Endothelial cell of umbilical vein (primary cell): ENCODE results near the gene DBX1. TPM values are rescaled to one million over a fixed set of nuclear protein-coding genes. Genes with fewer than 3 reads are reported as not detected.

ENCODE experiments used
- BruUV-seq: library from RNA; stranded (reverse); fragments of 400-500 nt; replicated peaks from 2 replicates; lab custom pipeline; 2021; lab: Mats Ljungman, UMichigan
- CTCF ChIA-PET: fragments of 300-600, 350-600 bp; sonication (Branson Sonifier 250); formaldehyde crosslinking; loops from one replicate; lab custom pipeline; 2021; ENCODE audit warnings: antibody characterized with exemption, inconsistent platforms; lab: Charles Lee
- POLR2A ChIA-PET: fragments of 300-600, 350-600 bp; sonication (Branson Sonifier 250); formaldehyde crosslinking; loops from one replicate; lab custom pipeline; 2021; ENCODE audit warnings: antibody characterized with exemption, inconsistent platforms; lab: Charles Lee
- DNase-seq: peaks from one replicate; pipeline ENCODE4 v3.0.0-alpha.2; 2011; ENCODE audit warnings: low read depth, low spot score
- FAIRE-seq: peaks from 2 replicates; lab custom pipeline; 2011; peaks lifted over from hg19 to GRCh38; lab: Jason Lieb, UNC
- H2AFZ ChIP-seq: 2 replicates; pipeline ENCODE4 v1.6.0; 2012; ENCODE audit warnings: low read depth, low read length, control low read depth, inconsistent platforms
- H3K27ac ChIP-seq: 2 replicates; pipeline ENCODE4 v1.5.1; 2011; ENCODE audit warnings: low read depth, mild to moderate bottlenecking, control low read depth, low read length, moderate library complexity; ENCODE audit not compliant: insufficient read depth
- H3K27me3 ChIP-seq, 2 experiments: 2 replicates each; pipeline versions ENCODE4 v1.6.0 to v1.6.1; 2011; ENCODE audit warnings: low read length in 2 of 2, mixed read lengths in 1 of 2; ENCODE audit not compliant: control insufficient read depth in 2 of 2, insufficient read depth in 2 of 2
- H3K36me3 ChIP-seq, 2 experiments: 2 replicates in 1 of 2; 3 replicates in 1 of 2; pipeline ENCODE4 v1.5.1; 2011; ENCODE audit warnings: low read length in 2 of 2, mild to moderate bottlenecking in 1 of 2, moderate library complexity in 1 of 2; ENCODE audit not compliant: control insufficient read depth in 2 of 2, insufficient read depth in 2 of 2; ENCODE audit errors: extremely low read depth in 1 of 2
- H3K4me1 ChIP-seq: 3 replicates; pipeline ENCODE4 v1.5.1; 2011; ENCODE audit warnings: mild to moderate bottlenecking, low read length; ENCODE audit not compliant: control insufficient read depth, insufficient read depth; ENCODE audit errors: extremely low read depth
- H3K4me2 ChIP-seq: 2 replicates; pipeline ENCODE4 v1.6.1; 2011; ENCODE audit warnings: low read length, control low read depth, mixed read lengths; ENCODE audit not compliant: insufficient read depth
- H3K4me3 ChIP-seq, 3 experiments: fragments of 200-600 bp in 1 of 3; sonication (generic), shearing (Covaris generic) in 1 of 3; replicated peaks in 1 of 3; 2 replicates each; pipeline ENCODE4 v1.5.1; 2011 to 2016; ENCODE audit warnings: control low read depth in 3 of 3, low read length in 3 of 3, mild to moderate bottlenecking in 2 of 3, inconsistent platforms in 1 of 3, low read depth in 1 of 3, moderate library complexity in 1 of 3; ENCODE audit not compliant: insufficient read depth in 1 of 3
- H3K79me2 ChIP-seq: 2 replicates; pipeline ENCODE4 v1.6.0; 2012; ENCODE audit warnings: low read length, inconsistent platforms; ENCODE audit not compliant: control insufficient read depth, insufficient read depth
- H3K9ac ChIP-seq: replicated peaks from 2 replicates; pipeline ENCODE3; 2011; ENCODE audit warnings: low read length, control low read depth; ENCODE audit not compliant: insufficient read depth; ENCODE audit errors: extremely low read depth
- H3K9me1 ChIP-seq: replicated peaks from 3 replicates; pipeline ENCODE4 v1.6.0; 2011; ENCODE audit warnings: mild to moderate bottlenecking, low read length; ENCODE audit not compliant: control insufficient read depth, insufficient read depth; ENCODE audit errors: extremely low read depth
- H3K9me3 ChIP-seq: replicated peaks from 2 replicates; pipeline ENCODE4 v1.5.1; 2012; ENCODE audit warnings: low read length, inconsistent platforms; ENCODE audit not compliant: control insufficient read depth, insufficient read depth
- H4K20me1 ChIP-seq: replicated peaks from 2 replicates; pipeline ENCODE3; 2011; ENCODE audit warnings: mild to moderate bottlenecking, low read length; ENCODE audit not compliant: control insufficient read depth, insufficient read depth; ENCODE audit errors: extremely low read depth
- EZH2 ChIP-seq: IDR thresholded peaks from 2 replicates; pipeline ENCODE4 v1.6.1; 2012; ENCODE audit warnings: borderline replicate concordance, low read depth, mild to moderate bottlenecking, moderate library complexity, low read length, inconsistent platforms; ENCODE audit not compliant: severe bottlenecking
- FOS ChIP-seq: IDR thresholded peaks from 2 replicates; pipeline ENCODE4 v1.6.1; 2011; ENCODE audit warnings: mild to moderate bottlenecking, low read length, moderate library complexity, borderline replicate concordance; ENCODE audit not compliant: insufficient read depth
- GATA2 ChIP-seq: IDR thresholded peaks from 2 replicates; pipeline ENCODE4 v1.7.0; 2011; ENCODE audit warnings: low read depth, mild to moderate bottlenecking, moderate library complexity, mixed read lengths, low read length; ENCODE audit not compliant: insufficient read length, insufficient read depth
- JUN ChIP-seq: IDR thresholded peaks from 2 replicates; pipeline ENCODE4 v1.6.1; 2011; ENCODE audit warnings: borderline replicate concordance, low read depth; ENCODE audit not compliant: insufficient read length, insufficient read depth
- MYC ChIP-seq: IDR thresholded peaks from one replicate; pipeline ENCODE4 v1.6.1; 2011; ENCODE audit warnings: mild to moderate bottlenecking, low read depth, low read length
- POLR2A ChIP-seq: IDR thresholded peaks from 2 replicates; pipeline ENCODE4 v1.6.1; 2012; ENCODE audit warnings: low read depth, mild to moderate bottlenecking, control low read depth, low read length
- POLR2AphosphoS5 ChIP-seq: IDR thresholded peaks from 2 replicates; pipeline ENCODE4 v1.6.1; 2012; ENCODE audit warnings: low read depth, mild to moderate bottlenecking, control low read depth, low read length, moderate library complexity; ENCODE audit not compliant: insufficient read depth
- dilution Hi-C: fragments of 300-500 bp; cut with MboI; formaldehyde crosslinking; loops from one replicate; pipeline ENCODE4 v1.15.0; 2019; ENCODE audit warnings: low sequenced_read_pairs; ENCODE audit not compliant: extremely low pct_ligation_motif_present
- intact Hi-C: fragments of 100-400 bp; cut with micrococcal nuclease; formaldehyde crosslinking; loops from one replicate; pipeline ENCODE4 v1.10.0; 2022
- polyA plus RNA-seq, 4 experiments: library from polyadenylated mRNA; depleted of rRNA in 3 of 4; stranded (reverse) in 3 of 4; unstranded in 1 of 4; fragments of >200 nt; gene quantifications; 2 replicates each; pipeline versions ENCODE4 v1.2.1 to v1.2.3, GENCODE V29; 2011 to 2012; ENCODE audit warnings: missing spikeins in 1 of 4
- total RNA-seq: library from RNA; stranded (reverse); gene quantifications from 2 replicates; pipeline ENCODE4 v1.2.3, GENCODE V29; 2021
- TF ChIP-seq, protein P1 (sequence below), 2 donors: IDR thresholded peaks; 1 replicate in 1 of 2; 2 replicates in 1 of 2; pipeline ENCODE4 v1.5.1; 2011; ENCODE audit warnings: low read length in 2 of 2, mild to moderate bottlenecking in 2 of 2, moderate library complexity in 2 of 2, control low read depth in 1 of 2, inconsistent platforms in 1 of 2, low read depth in 1 of 2; ENCODE audit not compliant: insufficient read depth in 1 of 2; ENCODE audit errors: extremely low read depth in 1 of 2
- TF ChIP-seq, protein P2 (sequence below): IDR thresholded peaks from 2 replicates; pipeline ENCODE4 v1.6.1; 2011; ENCODE audit not compliant: insufficient read depth, insufficient read length

DBX1 gene
- total and polyA plus RNA-seq, 2 donors (not counting 3 experiments of a cell fraction or from before 2014, with no cell fraction given), result not detected

DNA sequence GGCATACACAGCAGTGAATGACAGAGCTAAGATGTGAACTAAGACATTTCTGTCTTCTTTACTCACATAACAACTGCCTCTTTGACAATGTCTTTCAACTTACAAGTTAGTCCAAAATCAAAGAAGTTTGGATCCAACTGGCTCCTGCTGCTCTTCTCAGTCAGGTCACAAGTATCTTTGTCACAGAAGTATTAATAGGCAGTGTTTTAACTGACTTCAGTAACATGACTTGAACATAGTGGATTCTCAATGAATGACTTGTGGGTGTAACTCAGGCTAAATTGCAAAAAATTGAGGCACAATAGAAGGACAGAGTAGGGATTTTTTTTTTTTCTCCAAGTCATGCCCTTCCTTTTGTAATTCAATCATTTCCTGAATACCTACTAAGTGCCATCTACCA, 22.6 kb downstream of the DBX1 start:
- TF ChIP-seq POLR2A (no peak), MYC (no peak), POLR2AphosphoS5 (no peak), JUN (no peak), EZH2 (no peak), FOS (no peak), GATA2 (no peak)
- TF ChIP-seq, protein P1, sequence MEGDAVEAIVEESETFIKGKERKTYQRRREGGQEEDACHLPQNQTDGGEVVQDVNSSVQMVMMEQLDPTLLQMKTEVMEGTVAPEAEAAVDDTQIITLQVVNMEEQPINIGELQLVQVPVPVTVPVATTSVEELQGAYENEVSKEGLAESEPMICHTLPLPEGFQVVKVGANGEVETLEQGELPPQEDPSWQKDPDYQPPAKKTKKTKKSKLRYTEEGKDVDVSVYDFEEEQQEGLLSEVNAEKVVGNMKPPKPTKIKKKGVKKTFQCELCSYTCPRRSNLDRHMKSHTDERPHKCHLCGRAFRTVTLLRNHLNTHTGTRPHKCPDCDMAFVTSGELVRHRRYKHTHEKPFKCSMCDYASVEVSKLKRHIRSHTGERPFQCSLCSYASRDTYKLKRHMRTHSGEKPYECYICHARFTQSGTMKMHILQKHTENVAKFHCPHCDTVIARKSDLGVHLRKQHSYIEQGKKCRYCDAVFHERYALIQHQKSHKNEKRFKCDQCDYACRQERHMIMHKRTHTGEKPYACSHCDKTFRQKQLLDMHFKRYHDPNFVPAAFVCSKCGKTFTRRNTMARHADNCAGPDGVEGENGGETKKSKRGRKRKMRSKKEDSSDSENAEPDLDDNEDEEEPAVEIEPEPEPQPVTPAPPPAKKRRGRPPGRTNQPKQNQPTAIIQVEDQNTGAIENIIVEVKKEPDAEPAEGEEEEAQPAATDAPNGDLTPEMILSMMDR (IDR thresholded peaks at IDR 0.05; ENCODE audit: extremely low read depth in 1 of 2, insufficient read depth in 1 of 2, low read depth in 1 of 2, low read length in 2 of 2), result no peak
- TF ChIP-seq, protein P2, sequence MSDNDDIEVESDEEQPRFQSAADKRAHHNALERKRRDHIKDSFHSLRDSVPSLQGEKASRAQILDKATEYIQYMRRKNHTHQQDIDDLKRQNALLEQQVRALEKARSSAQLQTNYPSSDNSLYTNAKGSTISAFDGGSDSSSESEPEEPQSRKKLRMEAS, result no peak
- dilution Hi-C loops, result no loop called here
- POLR2A ChIA-PET, result no interaction called here
- intact Hi-C loops, result no loop called here
- no peaks in the 10 kb centered on the region for H3K9me3 ChIP-seq
- no peak overlapping the region for H3K4me2 ChIP-seq
- peaks cover 14 to 19% of the 10 kb centered on the region in 2 experiments for H3K27me3 ChIP-seq
- no TSS peak for BruUV-seq
- H3K79me2 ChIP-seq, result no peaks in the 10 kb centered on the region
- no peak overlapping the region for H3K27ac ChIP-seq
- no peak overlapping the region for H3K9ac ChIP-seq
- H3K36me3 ChIP-seq, result no peaks in the 10 kb centered on the region
- no peaks in the 10 kb centered on the region for H3K4me1 ChIP-seq
- FAIRE-seq, result no peak
- CTCF ChIA-PET, result interaction anchor here (2.5 kb wide), 1 partner anchor 10 kb away, joined by 20 read pairs; no protein-coding TSS in a partner anchor
- no peaks in the 10 kb centered on the region for H3K9me1 ChIP-seq
- no peak for DNase-seq
- H3K4me3 ChIP-seq, result no peak overlapping the region
- no peak overlapping the region for H2AFZ ChIP-seq
- no peaks in the 10 kb centered on the region for H4K20me1 ChIP-seq
